Measurements from ENCODE around the gene PID1.

PID1 gene

GRCh38 chr2:229133155-229133772 is 137.8 kb downstream of the PID1 start:
- Histone ChIP-seq H3K4me2 (ENCODE audit: low read depth, low read length) (no peak overlapping the region), H2AFZ (ENCODE audit: low read length) (no peak overlapping the region), H3K4me3 (ENCODE audit: low read length) (no peak overlapping the region), H3K79me2 (ENCODE audit: low read length) (no peaks in the 10 kb centered on the region), H3K27ac (ENCODE audit: low read length) (no peak overlapping the region), H3K9ac (ENCODE audit: low read length) (no peak overlapping the region), H3K27me3 (replicated peaks; ENCODE audit: insufficient read depth, low read length) (no peaks in the 10 kb centered on the region), H3F3A (ENCODE audit: insufficient read depth, low read length) (no peaks in the 10 kb centered on the region), H3K9me3 (replicated peaks; ENCODE audit: insufficient read depth, low read length) (no peaks in the 10 kb centered on the region), H3K9me2 (replicated peaks; ENCODE audit: insufficient read depth, low read length) (no peaks in the 10 kb centered on the region), H3K4me1 (ENCODE audit: low read length) (no peaks in the 10 kb centered on the region), H3K36me3 (replicated peaks; ENCODE audit: insufficient read depth, low read length) (no peaks in the 10 kb centered on the region), H4K20me1 (ENCODE audit: insufficient read depth, low read length) (no peaks in the 10 kb centered on the region)
- DNase-seq, result no peak
- TF ChIP-seq CTCF (IDR thresholded peaks at IDR 0.05; ENCODE audit: low read length) (peak; percentile 13; the same call in 1 of the 2 replicates), EZH2phosphoT487 (IDR thresholded peaks at IDR 0.05; ENCODE audit: low read length) (no peak), EZH2 (optimal IDR thresholded peaks at IDR 0.05; ENCODE audit: low read depth, low read length) (no peak)

GRCh38 chr2:229132236-229132635 is 138.9 kb downstream of the PID1 start:
- Histone ChIP-seq H3K27ac (ENCODE audit: low read length) (no peak overlapping the region), H3K9me2 (replicated peaks; ENCODE audit: insufficient read depth, low read length) (no peaks in the 10 kb centered on the region), H3K4me3 (ENCODE audit: low read length) (no peak overlapping the region), H3K4me1 (ENCODE audit: low read length) (no peaks in the 10 kb centered on the region), H3K79me2 (ENCODE audit: low read length) (no peaks in the 10 kb centered on the region), H3K36me3 (replicated peaks; ENCODE audit: insufficient read depth, low read length) (no peaks in the 10 kb centered on the region), H2AFZ (ENCODE audit: low read length) (no peak overlapping the region), H3F3A (ENCODE audit: insufficient read depth, low read length) (no peaks in the 10 kb centered on the region), H3K4me2 (ENCODE audit: low read depth, low read length) (no peak overlapping the region), H3K9me3 (replicated peaks; ENCODE audit: insufficient read depth, low read length) (no peaks in the 10 kb centered on the region), H4K20me1 (ENCODE audit: insufficient read depth, low read length) (no peaks in the 10 kb centered on the region), H3K27me3 (replicated peaks; ENCODE audit: insufficient read depth, low read length) (no peaks in the 10 kb centered on the region), H3K9ac (ENCODE audit: low read length) (no peak overlapping the region)
- TF ChIP-seq EZH2 (optimal IDR thresholded peaks at IDR 0.05; ENCODE audit: low read depth, low read length) (no peak), CTCF (IDR thresholded peaks at IDR 0.05; ENCODE audit: low read length) (no peak), EZH2phosphoT487 (IDR thresholded peaks at IDR 0.05; ENCODE audit: low read length) (no peak)
- no peak for DNase-seq

GRCh38 chr2:229130522-229130921 is 140.6 kb downstream of the PID1 start:
- Histone ChIP-seq H3F3A (ENCODE audit: insufficient read depth, low read length) (no peaks in the 10 kb centered on the region), H3K9me3 (replicated peaks; ENCODE audit: insufficient read depth, low read length) (no peaks in the 10 kb centered on the region), H3K27ac (ENCODE audit: low read length) (no peak overlapping the region), H3K4me1 (ENCODE audit: low read length) (no peaks in the 10 kb centered on the region), H3K9ac (ENCODE audit: low read length) (no peak overlapping the region), H3K4me3 (ENCODE audit: low read length) (no peak overlapping the region), H4K20me1 (ENCODE audit: insufficient read depth, low read length) (no peaks in the 10 kb centered on the region), H3K9me2 (replicated peaks; ENCODE audit: insufficient read depth, low read length) (no peaks in the 10 kb centered on the region), H3K79me2 (ENCODE audit: low read length) (no peaks in the 10 kb centered on the region), H3K36me3 (replicated peaks; ENCODE audit: insufficient read depth, low read length) (no peaks in the 10 kb centered on the region), H2AFZ (ENCODE audit: low read length) (no peak overlapping the region), H3K27me3 (replicated peaks; ENCODE audit: insufficient read depth, low read length) (no peaks in the 10 kb centered on the region), H3K4me2 (ENCODE audit: low read depth, low read length) (no peak overlapping the region)
- no peak for TF ChIP-seq EZH2phosphoT487 (IDR thresholded peaks at IDR 0.05; ENCODE audit: low read length)
- TF ChIP-seq CTCF (IDR thresholded peaks at IDR 0.05; ENCODE audit: low read length), result no peak
- no peak for TF ChIP-seq EZH2 (optimal IDR thresholded peaks at IDR 0.05; ENCODE audit: low read depth, low read length)
- DNase-seq, result no peak
